T follicular helper cell (primary cell): ENCODE results near the gene FASTKD2.

Experiments
- DNase-seq: peaks from one replicate; pipeline ENCODE4 v3.0.0-alpha.2; 2020; ENCODE audit warnings: low read depth

Gene FASTKD2

GRCh38 chr2:206836722-206837121 is 71.3 kb downstream of the FASTKD2 start:
- DNase-seq: no peak

- no peak for DNase-seq
These were observed 72.4 kb downstream of the FASTKD2 start for GRCh38 chr2:206837775-206838174.

GRCh38 chr2:206838690-206839089 is 73.3 kb downstream of the FASTKD2 start:
- no peak for DNase-seq

GRCh38 chr2:206840999-206841398 is 75.6 kb downstream of the FASTKD2 start:
- DNase-seq: no peak
